ENCODE results near the gene HOXB3.

HOXB3 gene

DNA sequence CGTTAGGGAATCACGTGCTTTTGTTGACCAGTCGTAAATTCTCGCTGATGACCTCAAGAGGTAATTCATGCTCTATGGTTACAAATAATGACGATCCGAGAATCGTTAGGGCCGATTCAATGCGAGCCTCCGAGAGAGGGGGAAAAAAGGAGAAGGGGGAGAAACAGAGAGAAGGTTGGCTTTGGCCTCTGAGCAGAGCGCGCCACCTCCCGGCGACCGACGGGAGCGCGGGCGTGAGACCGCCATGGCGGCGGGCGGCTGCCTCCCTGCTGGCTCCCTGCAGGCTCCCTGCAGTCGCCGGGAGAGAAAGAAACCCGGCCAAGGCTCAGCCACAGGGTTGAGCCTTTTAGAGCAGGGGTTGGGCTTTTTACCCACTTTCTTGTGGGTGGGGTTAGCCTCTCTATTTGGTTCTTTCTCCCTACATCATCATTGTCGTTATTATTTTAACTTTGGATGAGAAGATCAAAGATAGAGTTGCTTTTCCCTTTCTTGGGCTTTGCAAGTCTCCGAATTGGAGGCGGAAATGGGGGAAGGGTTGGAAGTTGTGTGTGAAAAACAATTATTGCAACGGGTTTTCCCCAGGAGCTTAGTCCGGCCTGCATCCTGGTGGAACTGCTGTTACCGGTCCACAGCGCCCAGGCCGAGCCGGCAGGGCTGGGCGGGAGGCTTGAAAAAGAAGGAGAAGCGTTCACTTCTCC lies 3.9 kb upstream of the HOXB3 start (continued):
- peak; percentile 90 for TF ChIP-seq ZEB2 (tag by site-specific recombination; IDR thresholded peaks at IDR 0.05)
- no peak for TF ChIP-seq ZNF785 (tag by site-specific recombination; IDR thresholded peaks at IDR 0.05)
- TF ChIP-seq ZNF350 (tag by site-specific recombination; IDR thresholded peaks at IDR 0.05) = no peak
- TF ChIP-seq, protein P1, sequence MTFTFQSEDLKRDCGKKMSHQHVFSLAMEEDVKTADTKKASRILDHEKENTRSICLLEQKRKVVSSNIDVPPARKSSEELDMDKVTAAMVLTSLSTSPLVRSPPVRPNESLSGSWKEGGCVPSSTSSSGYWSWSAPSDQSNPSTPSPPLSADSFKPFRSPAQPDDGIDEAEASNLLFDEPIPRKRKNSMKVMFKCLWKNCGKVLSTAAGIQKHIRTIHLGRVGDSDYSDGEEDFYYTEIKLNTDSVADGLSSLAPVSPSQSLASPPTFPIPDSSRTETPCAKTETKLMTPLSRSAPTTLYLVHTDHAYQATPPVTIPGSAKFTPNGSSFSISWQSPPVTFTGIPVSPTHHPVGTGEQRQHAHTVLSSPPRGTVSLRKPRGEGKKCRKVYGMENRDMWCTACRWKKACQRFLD (tag by site-specific recombination; IDR thresholded peaks at IDR 0.05) = no peak
- peak; percentile 23; the same call in 1 of the 2 replicates for TF ChIP-seq KLF10 (tag by site-specific recombination; IDR thresholded peaks at IDR 0.05)
- TF ChIP-seq ZNF138 (tag by site-specific recombination; IDR thresholded peaks at IDR 0.05; ENCODE audit: borderline replicate concordance) = no peak
- no peak for TF ChIP-seq ZNF202 (tag by site-specific recombination; IDR thresholded peaks at IDR 0.05; ENCODE audit: borderline replicate concordance)
- no peak for TF ChIP-seq ZNF140 (tag by site-specific recombination; IDR thresholded peaks at IDR 0.05)
- TF ChIP-seq ZNF311 (tag by site-specific recombination; IDR thresholded peaks at IDR 0.05; ENCODE audit: borderline replicate concordance) = no peak
- TF ChIP-seq ZNF133 (tag by site-specific recombination; IDR thresholded peaks at IDR 0.05) = no peak
- TF ChIP-seq TCF7L2 (IDR thresholded peaks at IDR 0.05; ENCODE audit: borderline replicate concordance, low read depth, low read length) = peak; percentile 72; the same call in 1 of the 2 replicates
- TF ChIP-seq ZNF335 (tag by site-specific recombination; conservative IDR thresholded peaks at IDR 0.05) = no peak
- TF ChIP-seq ZNF248 (tag by site-specific recombination; IDR thresholded peaks at IDR 0.05) = no peak
- TF ChIP-seq ZFP37 (tag by site-specific recombination; IDR thresholded peaks at IDR 0.05) = 0 out of 2 replicates have a peak, but pooled peaks have one; percentile 43
- TF ChIP-seq ZNF19 (tag by site-specific recombination; IDR thresholded peaks at IDR 0.05; ENCODE audit: low read depth) = no peak
- TF ChIP-seq, protein P2, sequence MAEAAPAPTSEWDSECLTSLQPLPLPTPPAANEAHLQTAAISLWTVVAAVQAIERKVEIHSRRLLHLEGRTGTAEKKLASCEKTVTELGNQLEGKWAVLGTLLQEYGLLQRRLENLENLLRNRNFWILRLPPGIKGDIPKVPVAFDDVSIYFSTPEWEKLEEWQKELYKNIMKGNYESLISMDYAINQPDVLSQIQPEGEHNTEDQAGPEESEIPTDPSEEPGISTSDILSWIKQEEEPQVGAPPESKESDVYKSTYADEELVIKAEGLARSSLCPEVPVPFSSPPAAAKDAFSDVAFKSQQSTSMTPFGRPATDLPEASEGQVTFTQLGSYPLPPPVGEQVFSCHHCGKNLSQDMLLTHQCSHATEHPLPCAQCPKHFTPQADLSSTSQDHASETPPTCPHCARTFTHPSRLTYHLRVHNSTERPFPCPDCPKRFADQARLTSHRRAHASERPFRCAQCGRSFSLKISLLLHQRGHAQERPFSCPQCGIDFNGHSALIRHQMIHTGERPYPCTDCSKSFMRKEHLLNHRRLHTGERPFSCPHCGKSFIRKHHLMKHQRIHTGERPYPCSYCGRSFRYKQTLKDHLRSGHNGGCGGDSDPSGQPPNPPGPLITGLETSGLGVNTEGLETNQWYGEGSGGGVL (tag by site-specific recombination; IDR thresholded peaks at IDR 0.05) = peak; percentile 96
- TF ChIP-seq ZNF473 (tag by site-specific recombination; IDR thresholded peaks at IDR 0.05) = no peak
- peak; percentile 87 for TF ChIP-seq YY2 (tag by site-specific recombination; IDR thresholded peaks at IDR 0.05)
- no peak for TF ChIP-seq MYNN (tag by site-specific recombination; IDR thresholded peaks at IDR 0.05; ENCODE audit: borderline replicate concordance)
- TF ChIP-seq ZNF266 (tag by site-specific recombination; IDR thresholded peaks at IDR 0.05; ENCODE audit: low read depth) = no peak
- TF ChIP-seq ZNF292 (tag by site-specific recombination; IDR thresholded peaks at IDR 0.05; ENCODE audit: borderline replicate concordance, low read depth) = no peak
- peak; percentile 37 for TF ChIP-seq ZNF501 (tag by site-specific recombination; IDR thresholded peaks at IDR 0.05)
- no peak for TF ChIP-seq ZNF658 (tag by site-specific recombination; IDR thresholded peaks at IDR 0.05)
- no peak for TF ChIP-seq ZNF146 (tag by site-specific recombination; IDR thresholded peaks at IDR 0.05)
- no peak for TF ChIP-seq ZNF670 (tag by site-specific recombination; IDR thresholded peaks at IDR 0.05; ENCODE audit: low read depth)
- no peak for TF ChIP-seq ZNF701 (tag by site-specific recombination; IDR thresholded peaks at IDR 0.05)
- TF ChIP-seq ZNF354C (tag by site-specific recombination; IDR thresholded peaks at IDR 0.05; ENCODE audit: borderline replicate concordance, low read depth) = no peak
- TF ChIP-seq GLI4 (tag by site-specific recombination; IDR thresholded peaks at IDR 0.05) = no peak
- no peak for TF ChIP-seq ZNF560 (tag by site-specific recombination; IDR thresholded peaks at IDR 0.05; ENCODE audit: borderline replicate concordance)
- TF ChIP-seq, protein P3, sequence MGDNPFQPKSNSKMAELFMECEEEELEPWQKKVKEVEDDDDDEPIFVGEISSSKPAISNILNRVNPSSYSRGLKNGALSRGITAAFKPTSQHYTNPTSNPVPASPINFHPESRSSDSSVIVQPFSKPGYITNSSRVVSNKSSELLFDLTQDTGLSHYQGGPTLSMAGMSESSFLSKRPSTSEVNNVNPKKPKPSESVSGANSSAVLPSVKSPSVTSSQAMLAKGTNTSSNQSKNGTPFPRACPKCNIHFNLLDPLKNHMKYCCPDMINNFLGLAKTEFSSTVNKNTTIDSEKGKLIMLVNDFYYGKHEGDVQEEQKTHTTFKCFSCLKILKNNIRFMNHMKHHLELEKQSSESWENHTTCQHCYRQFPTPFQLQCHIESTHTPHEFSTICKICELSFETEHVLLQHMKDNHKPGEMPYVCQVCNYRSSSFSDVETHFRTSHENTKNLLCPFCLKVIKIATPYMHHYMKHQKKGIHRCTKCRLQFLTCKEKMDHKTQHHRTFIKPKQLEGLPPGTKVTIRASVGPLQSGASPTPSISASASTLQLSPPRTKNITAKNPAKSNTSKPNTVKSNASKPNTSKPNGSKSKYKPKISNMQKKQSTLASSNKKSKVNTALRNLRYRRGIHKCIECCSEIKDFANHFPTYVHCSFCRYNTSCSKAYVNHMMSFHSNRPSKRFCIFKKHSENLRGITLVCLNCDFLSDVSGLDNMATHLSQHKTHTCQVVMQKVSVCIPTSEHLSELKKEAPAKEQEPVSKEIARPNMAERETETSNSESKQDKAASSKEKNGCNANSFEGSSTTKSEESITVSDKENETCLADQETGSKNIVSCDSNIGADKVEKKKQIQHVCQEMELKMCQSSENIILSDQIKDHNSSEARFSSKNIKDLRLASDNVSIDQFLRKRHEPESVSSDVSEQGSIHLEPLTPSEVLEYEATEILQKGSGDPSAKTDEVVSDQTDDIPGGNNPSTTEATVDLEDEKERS (tag by site-specific recombination; IDR thresholded peaks at IDR 0.05) = no peak
- no peak for TF ChIP-seq ZNF677 (tag by site-specific recombination; IDR thresholded peaks at IDR 0.05)
- no peak for TF ChIP-seq ZNF132 (tag by site-specific recombination; IDR thresholded peaks at IDR 0.05; ENCODE audit: borderline replicate concordance)
- TF ChIP-seq KLF1 (tag by site-specific recombination; IDR thresholded peaks at IDR 0.05) = no peak
- TF ChIP-seq ZNF629 (tag by site-specific recombination; IDR thresholded peaks at IDR 0.05) = peak; percentile 91
- TF ChIP-seq ZBTB1 (tag by site-specific recombination; IDR thresholded peaks at IDR 0.05) = no peak
- TF ChIP-seq ZNF544 (tag by site-specific recombination; IDR thresholded peaks at IDR 0.05) = no peak

All from HEK293 (cell line).